Measurements from ENCODE around the gene ATG7. TPM values are rescaled to one million over a fixed set of nuclear protein-coding genes. Genes with fewer than 3 reads are reported as not detected.
A peak's percentile ranks its signal among the peaks of the same experiment; 100 is the strongest.

ATG7 gene
- total RNA-seq, 2 experiments from 2014 or later, result 31.0 to 33.1 TPM

GRCh38 chr3:11558918-11559815 is 287.0 kb downstream of the ATG7 start:
- TF ChIP-seq, protein P1, sequence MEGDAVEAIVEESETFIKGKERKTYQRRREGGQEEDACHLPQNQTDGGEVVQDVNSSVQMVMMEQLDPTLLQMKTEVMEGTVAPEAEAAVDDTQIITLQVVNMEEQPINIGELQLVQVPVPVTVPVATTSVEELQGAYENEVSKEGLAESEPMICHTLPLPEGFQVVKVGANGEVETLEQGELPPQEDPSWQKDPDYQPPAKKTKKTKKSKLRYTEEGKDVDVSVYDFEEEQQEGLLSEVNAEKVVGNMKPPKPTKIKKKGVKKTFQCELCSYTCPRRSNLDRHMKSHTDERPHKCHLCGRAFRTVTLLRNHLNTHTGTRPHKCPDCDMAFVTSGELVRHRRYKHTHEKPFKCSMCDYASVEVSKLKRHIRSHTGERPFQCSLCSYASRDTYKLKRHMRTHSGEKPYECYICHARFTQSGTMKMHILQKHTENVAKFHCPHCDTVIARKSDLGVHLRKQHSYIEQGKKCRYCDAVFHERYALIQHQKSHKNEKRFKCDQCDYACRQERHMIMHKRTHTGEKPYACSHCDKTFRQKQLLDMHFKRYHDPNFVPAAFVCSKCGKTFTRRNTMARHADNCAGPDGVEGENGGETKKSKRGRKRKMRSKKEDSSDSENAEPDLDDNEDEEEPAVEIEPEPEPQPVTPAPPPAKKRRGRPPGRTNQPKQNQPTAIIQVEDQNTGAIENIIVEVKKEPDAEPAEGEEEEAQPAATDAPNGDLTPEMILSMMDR (IDR thresholded peaks at IDR 0.05), result no peak
- Mint-ChIP-seq H3K27me3 (no peaks in the 10 kb centered on the region), H3K9me3 (no peaks in the 10 kb centered on the region), H3K27ac (peak overlapping the region; percentile 25), H3K36me3 (ENCODE audit: low read depth) (peaks cover 28% of the 10 kb centered on the region), H3K4me3 (no peak overlapping the region), H3K4me1 (ENCODE audit: low read depth) (peaks cover 15% of the 10 kb centered on the region)
- intact Hi-C loops (cut with micrococcal nuclease), result loop anchor here (10.0 kb wide), 1 partner anchor 86 kb away; the partner anchor contains the start of gene VGLL4
- CTCF ChIA-PET, result no interaction called here
- DNase-seq (no peak), ATAC-seq (no peak)
- POLR2A ChIA-PET, result no interaction called here

DNA sequence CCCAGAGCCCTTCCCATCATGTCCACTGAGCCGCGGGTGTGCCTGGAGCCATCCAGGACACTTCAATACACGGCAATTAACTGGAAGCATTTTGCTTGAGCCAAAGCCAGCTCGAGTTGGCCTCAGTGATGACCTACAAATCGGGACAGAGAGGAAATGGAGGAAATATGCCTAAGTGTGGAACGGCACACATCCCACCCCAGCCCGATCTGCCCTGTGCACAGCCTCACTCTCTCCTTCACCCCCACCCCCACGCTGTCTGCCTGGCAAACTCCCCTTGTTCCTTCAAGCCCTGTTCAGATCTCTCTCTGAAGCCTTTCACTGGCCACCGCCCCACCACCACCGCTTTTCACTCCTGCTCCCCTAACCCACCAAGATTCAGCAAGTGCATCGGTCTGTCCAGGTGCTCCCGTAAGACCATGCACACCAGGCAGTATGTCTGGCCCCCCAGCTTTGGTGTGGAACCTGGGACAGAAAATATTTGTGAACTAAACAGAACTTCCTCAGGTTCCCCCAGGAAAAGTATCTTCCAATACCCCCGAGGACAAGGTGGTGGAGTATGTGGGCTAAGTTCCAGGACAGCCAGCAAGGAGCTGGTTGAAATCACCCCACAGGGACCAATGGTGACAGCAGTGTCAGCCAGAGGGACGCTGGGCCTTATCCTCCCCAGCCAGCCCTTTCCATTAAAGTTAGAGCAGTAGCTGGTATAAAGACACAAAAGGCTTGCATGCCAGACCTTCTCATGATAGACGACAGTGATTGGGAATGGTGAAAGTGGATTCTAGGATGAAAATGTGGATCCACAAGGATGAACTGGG is 287.8 kb downstream of the ATG7 start:
- no peak for DNase-seq
- no peak overlapping the region for H3K4me3 Mint-ChIP-seq
- TF ChIP-seq, protein P1 (IDR thresholded peaks at IDR 0.05), result no peak
- H3K27me3 Mint-ChIP-seq, result no peaks in the 10 kb centered on the region
- no peaks in the 10 kb centered on the region for H3K9me3 Mint-ChIP-seq
- ChIA-PET POLR2A (interaction anchor here (0.6 kb wide), 1 partner anchor 156 kb away, joined by 3 read pairs; no protein-coding TSS in a partner anchor), CTCF (no interaction called here)
- intact Hi-C loops (cut with micrococcal nuclease), result loop anchor here (10.0 kb wide), 1 partner anchor 85 kb away; the partner anchor contains the start of gene VGLL4
- peaks cover 15% of the 10 kb centered on the region for H3K4me1 Mint-ChIP-seq (ENCODE audit: low read depth)
- peaks cover 28% of the 10 kb centered on the region for H3K36me3 Mint-ChIP-seq (ENCODE audit: low read depth)
- ATAC-seq, result no peak
- H3K27ac Mint-ChIP-seq, result peak overlapping the region; percentile 25

GRCh38 chr3:11560746-11561145 is 288.5 kb downstream of the ATG7 start:
- no peaks in the 10 kb centered on the region for H3K27me3 Mint-ChIP-seq
- ATAC-seq, result no peak
- DNase-seq, result no peak
- ChIA-PET POLR2A (interaction anchor here (0.6 kb wide), 1 partner anchor 47 kb away, joined by 3 read pairs; no protein-coding TSS in a partner anchor), CTCF (no interaction called here)
- intact Hi-C loops (cut with micrococcal nuclease), result no loop called here
- H3K27ac Mint-ChIP-seq, result peak overlapping the region; percentile 25
- TF ChIP-seq, protein P1 (IDR thresholded peaks at IDR 0.05), result no peak
- H3K4me1 Mint-ChIP-seq (ENCODE audit: low read depth), result peaks cover 15% of the 10 kb centered on the region
- peaks cover 25% of the 10 kb centered on the region for H3K36me3 Mint-ChIP-seq (ENCODE audit: low read depth)
- H3K9me3 Mint-ChIP-seq, result no peaks in the 10 kb centered on the region
- H3K4me3 Mint-ChIP-seq, result no peak overlapping the region

DNA sequence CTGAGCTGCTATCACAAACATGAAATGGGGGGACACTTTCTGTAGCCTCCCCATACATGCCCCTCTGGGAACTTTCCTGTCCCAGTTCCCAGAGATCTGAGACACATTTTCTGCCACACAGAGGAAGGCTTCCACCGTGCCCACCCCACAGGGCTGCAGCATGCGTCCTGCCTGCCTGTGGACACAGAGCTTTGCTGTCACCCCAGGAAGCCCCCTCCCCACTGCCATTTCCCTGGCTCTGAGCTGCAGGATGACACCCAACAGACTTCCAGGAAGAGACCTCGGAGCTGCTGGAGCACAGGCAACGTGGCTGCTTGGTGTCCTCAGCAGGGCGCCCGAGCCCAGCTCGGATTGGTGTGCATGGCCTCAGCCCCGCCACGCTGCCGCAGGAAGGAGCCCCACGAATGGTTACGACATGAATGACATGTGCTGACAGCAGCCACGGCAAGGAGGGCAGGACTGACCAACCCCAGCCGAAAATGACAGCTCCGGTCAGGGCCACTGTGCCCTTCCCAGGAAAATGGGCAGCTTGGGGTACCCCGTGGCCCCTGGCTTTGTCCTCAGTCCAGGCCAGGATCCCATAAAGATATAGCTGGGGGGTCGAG is 290.2 kb downstream of the ATG7 start:
- CTCF ChIA-PET, result interaction anchor here (1.1 kb wide), 1 partner anchor 183 kb away, joined by 3 read pairs; no protein-coding TSS in a partner anchor
- POLR2A ChIA-PET, result no interaction called here
- Mint-ChIP-seq H3K4me1 (ENCODE audit: low read depth) (peaks cover 15% of the 10 kb centered on the region), H3K9me3 (no peaks in the 10 kb centered on the region), H3K27me3 (no peaks in the 10 kb centered on the region), H3K4me3 (no peak overlapping the region), H3K36me3 (ENCODE audit: low read depth) (peaks cover 30% of the 10 kb centered on the region), H3K27ac (peak overlapping the region; percentile 34)
- ATAC-seq, result no peak
- DNase-seq, result no peak
- intact Hi-C loops (cut with micrococcal nuclease), result no loop called here
- TF ChIP-seq, protein P1 (IDR thresholded peaks at IDR 0.05), result no peak
